ENCODE results near the gene EXOC6B. TPM values are rescaled to one million over a fixed set of nuclear protein-coding genes. Genes with fewer than 3 reads are reported as not detected.
A peak's percentile ranks its signal among the peaks of the same experiment; 100 is the strongest.

Gene EXOC6B
- total RNA-seq, 1 experiment from 2014 or later: 34.3 TPM

DNA sequence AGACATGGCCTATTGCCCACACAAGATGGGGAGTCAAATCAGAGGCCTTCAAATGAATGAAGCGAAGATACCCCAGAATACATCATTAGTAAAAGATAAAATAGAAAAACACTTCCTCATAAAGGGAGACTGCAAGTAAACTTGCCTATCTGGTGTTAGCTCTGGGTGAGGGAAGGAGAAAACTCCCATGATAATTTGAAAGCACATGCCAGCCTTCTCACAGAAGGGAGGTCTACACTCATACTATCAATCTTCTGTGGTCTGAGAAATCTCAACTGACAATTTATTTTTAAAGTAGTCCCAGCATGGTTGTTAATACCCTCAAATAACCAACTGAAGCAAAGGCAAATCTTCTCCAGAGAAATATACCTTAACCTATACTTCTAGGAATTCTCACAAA lies 75.4 kb downstream of the EXOC6B start:
- BruUV-seq (replicated peaks): no TSS peak
- intact Hi-C loops (cut with micrococcal nuclease; ENCODE audit: unreplicated experiment): no loop called here

DNA sequence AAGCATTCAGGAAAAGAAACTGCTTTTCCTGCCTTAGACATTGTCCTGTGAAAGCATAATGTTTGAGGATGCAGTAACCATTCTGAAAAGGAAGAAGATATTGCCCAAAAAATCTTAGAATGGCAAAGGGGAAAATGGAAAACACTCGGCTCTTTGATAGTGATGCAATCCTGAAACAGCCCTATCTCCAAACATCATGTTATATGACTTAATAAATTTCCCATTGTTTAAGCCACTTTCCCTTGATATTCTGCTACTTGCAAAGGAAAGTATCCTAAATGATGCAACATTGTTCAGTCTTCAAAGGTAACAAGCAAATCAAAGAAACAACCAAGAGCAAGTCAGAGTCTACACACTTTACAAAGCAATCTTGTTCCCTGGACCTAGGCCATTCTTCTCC lies 78.5 kb downstream of the EXOC6B start:
- no peaks in the 10 kb centered on the region for H3K9me3 ChIP-seq (ENCODE audit: insufficient read depth, low read depth)
- H3K4me2 ChIP-seq: no peak overlapping the region
- H3F3A ChIP-seq (ENCODE audit: insufficient read depth, low read depth): no peaks in the 10 kb centered on the region
- no peaks in the 10 kb centered on the region for H3K27me3 ChIP-seq (ENCODE audit: insufficient read depth, low read depth)
- H3K79me2 ChIP-seq (ENCODE audit: low read depth): no peaks in the 10 kb centered on the region
- no peak overlapping the region for H2AFZ ChIP-seq
- no peak overlapping the region for H3K4me3 ChIP-seq
- intact Hi-C loops (cut with micrococcal nuclease; ENCODE audit: unreplicated experiment): loop anchor here (5.0 to 10.0 kb wide), 3 partner anchors 173 to 1215 kb away; no protein-coding TSS in a partner anchor
- H3K27ac ChIP-seq: no peak overlapping the region
- no peaks in the 10 kb centered on the region for H3K36me3 ChIP-seq (ENCODE audit: low read depth)
- no TSS peak for BruUV-seq (replicated peaks)
- TF ChIP-seq EZH2 (IDR thresholded peaks at IDR 0.05; ENCODE audit: low read depth): no peak
- TF ChIP-seq, protein P1, sequence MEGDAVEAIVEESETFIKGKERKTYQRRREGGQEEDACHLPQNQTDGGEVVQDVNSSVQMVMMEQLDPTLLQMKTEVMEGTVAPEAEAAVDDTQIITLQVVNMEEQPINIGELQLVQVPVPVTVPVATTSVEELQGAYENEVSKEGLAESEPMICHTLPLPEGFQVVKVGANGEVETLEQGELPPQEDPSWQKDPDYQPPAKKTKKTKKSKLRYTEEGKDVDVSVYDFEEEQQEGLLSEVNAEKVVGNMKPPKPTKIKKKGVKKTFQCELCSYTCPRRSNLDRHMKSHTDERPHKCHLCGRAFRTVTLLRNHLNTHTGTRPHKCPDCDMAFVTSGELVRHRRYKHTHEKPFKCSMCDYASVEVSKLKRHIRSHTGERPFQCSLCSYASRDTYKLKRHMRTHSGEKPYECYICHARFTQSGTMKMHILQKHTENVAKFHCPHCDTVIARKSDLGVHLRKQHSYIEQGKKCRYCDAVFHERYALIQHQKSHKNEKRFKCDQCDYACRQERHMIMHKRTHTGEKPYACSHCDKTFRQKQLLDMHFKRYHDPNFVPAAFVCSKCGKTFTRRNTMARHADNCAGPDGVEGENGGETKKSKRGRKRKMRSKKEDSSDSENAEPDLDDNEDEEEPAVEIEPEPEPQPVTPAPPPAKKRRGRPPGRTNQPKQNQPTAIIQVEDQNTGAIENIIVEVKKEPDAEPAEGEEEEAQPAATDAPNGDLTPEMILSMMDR (conservative IDR thresholded peaks at IDR 0.05): no peak
- POLR2A ChIA-PET (ENCODE audit: unreplicated experiment): no interaction called here
- H4K20me1 ChIP-seq (ENCODE audit: insufficient read depth): no peaks in the 10 kb centered on the region; the same call in 1 of the 2 replicates
- CTCF ChIA-PET: no interaction called here
- DNase-seq: no peak
- peaks cover 6% of the 10 kb centered on the region; the same call in 1 of the 2 replicates for H3K4me1 ChIP-seq (replicated peaks; ENCODE audit: insufficient read depth)
- no peaks in the 10 kb centered on the region for H3K9me2 ChIP-seq (ENCODE audit: insufficient read depth)

More for the DNA sequence above, 75.4 kb downstream of the EXOC6B start:
- POLR2A ChIA-PET (ENCODE audit: unreplicated experiment): no interaction called here
- TF ChIP-seq, protein P1 (conservative IDR thresholded peaks at IDR 0.05): no peak
- no peaks in the 10 kb centered on the region for H3K79me2 ChIP-seq (ENCODE audit: low read depth)
- H2AFZ ChIP-seq: no peak overlapping the region
- no peak overlapping the region for H3K4me2 ChIP-seq
- H3K36me3 ChIP-seq (ENCODE audit: low read depth): no peaks in the 10 kb centered on the region
- no peaks in the 10 kb centered on the region for H3K9me2 ChIP-seq (ENCODE audit: insufficient read depth)
- no peaks in the 10 kb centered on the region for H3K27me3 ChIP-seq (ENCODE audit: insufficient read depth, low read depth)
- H4K20me1 ChIP-seq (ENCODE audit: insufficient read depth): no peaks in the 10 kb centered on the region; the same call in 1 of the 2 replicates
- no peak overlapping the region for H3K27ac ChIP-seq
- H3K4me3 ChIP-seq: no peak overlapping the region
- no peak for DNase-seq
- CTCF ChIA-PET: no interaction called here
- no peaks in the 10 kb centered on the region for H3K4me1 ChIP-seq (replicated peaks; ENCODE audit: insufficient read depth)
- no peaks in the 10 kb centered on the region for H3K9me3 ChIP-seq (ENCODE audit: insufficient read depth, low read depth)
- H3F3A ChIP-seq (ENCODE audit: insufficient read depth, low read depth): no peaks in the 10 kb centered on the region

DNA sequence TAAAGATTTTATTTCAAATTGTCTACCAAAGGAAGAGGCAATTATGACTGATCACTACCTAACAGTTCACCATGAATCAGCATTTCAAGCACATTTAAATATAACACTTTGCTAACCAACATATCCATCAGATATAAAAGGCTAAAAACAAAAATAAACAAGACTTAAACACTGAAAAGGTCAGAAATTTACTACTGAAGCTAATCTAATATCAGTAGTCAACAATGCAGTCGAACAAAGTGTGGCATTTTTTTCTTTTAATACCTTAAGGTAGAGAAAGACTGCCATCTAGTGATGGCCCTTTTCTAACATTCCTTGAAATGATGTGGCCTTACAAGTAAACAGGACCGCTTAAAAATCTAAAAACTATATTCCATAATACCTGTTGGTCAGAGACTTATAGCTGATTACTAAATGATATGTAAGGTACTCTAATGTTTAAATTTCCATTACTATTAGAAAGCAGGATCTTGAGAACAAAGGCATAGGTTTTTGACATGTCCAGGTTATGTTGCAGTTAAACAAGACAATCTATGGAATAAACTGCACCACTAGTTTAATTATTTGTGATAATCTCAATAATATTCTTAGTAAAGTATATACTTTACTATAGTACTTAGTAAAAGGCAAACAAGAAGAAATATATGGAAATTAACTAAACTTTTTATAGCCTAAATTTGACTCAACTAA lies 80.0 kb downstream of the EXOC6B start:
- Histone ChIP-seq H3F3A (ENCODE audit: insufficient read depth, low read depth) (no peaks in the 10 kb centered on the region), H4K20me1 (ENCODE audit: insufficient read depth) (no peaks in the 10 kb centered on the region; the same call in 1 of the 2 replicates), H3K27ac (no peak overlapping the region), H3K36me3 (ENCODE audit: low read depth) (no peaks in the 10 kb centered on the region), H3K27me3 (ENCODE audit: insufficient read depth, low read depth) (no peaks in the 10 kb centered on the region), H3K9me2 (ENCODE audit: insufficient read depth) (no peaks in the 10 kb centered on the region), H3K4me3 (no peak overlapping the region), H3K9me3 (ENCODE audit: insufficient read depth, low read depth) (no peaks in the 10 kb centered on the region), H2AFZ (no peak overlapping the region), H3K4me2 (no peak overlapping the region), H3K79me2 (ENCODE audit: low read depth) (no peaks in the 10 kb centered on the region), H3K4me1 (replicated peaks; ENCODE audit: insufficient read depth) (peaks cover 6% of the 10 kb centered on the region; the same call in 1 of the 2 replicates)
- BruUV-seq (replicated peaks): no TSS peak
- intact Hi-C loops (cut with micrococcal nuclease; ENCODE audit: unreplicated experiment): loop anchor here (1.0 to 10.0 kb wide), 5 partner anchors 171 to 1214 kb away; no protein-coding TSS in a partner anchor
- TF ChIP-seq, protein P1 (conservative IDR thresholded peaks at IDR 0.05): peak; percentile 90
- TF ChIP-seq EZH2 (IDR thresholded peaks at IDR 0.05; ENCODE audit: low read depth): no peak
- ChIA-PET CTCF (interaction anchor here (0.5 to 0.7 kb wide), 3 partner anchors 111 to 1617 kb away, joined by 3 to 6 read pairs (median 4); no protein-coding TSS in a partner anchor), POLR2A (ENCODE audit: unreplicated experiment) (interaction anchor here (0.6 kb wide), 2 partner anchors 814 to 1121 kb away, joined by 3 to 4 read pairs; no protein-coding TSS in a partner anchor)
- DNase-seq: peak in 1 of 2 experiments; percentile 62
